Activated T-cell treated with anti-CD3 and anti-CD28 coated beads, Interleukin-2, amount 50 U/mL, for 24 hours (primary cell): Measurements from ENCODE around the gene GALNT1.

Source experiments
- DNase-seq: peaks from one replicate; pipeline ENCODE4 v3.0.0-alpha.2; 2020
- H3K27ac Mint-ChIP-seq: 2 replicates; pipeline ENCODE4 v1.8.0; 2020; ENCODE audit warnings: mild to moderate bottlenecking, mixed read lengths
- H3K27me3 Mint-ChIP-seq: 2 replicates; pipeline ENCODE4 v1.8.0; 2020; ENCODE audit warnings: mixed read lengths
- H3K36me3 Mint-ChIP-seq: 2 replicates; pipeline ENCODE4 v1.8.0; 2020; ENCODE audit warnings: low read depth, mixed read lengths
- H3K4me1 Mint-ChIP-seq: 2 replicates; pipeline ENCODE4 v1.8.0; 2020; ENCODE audit warnings: low read depth, mixed read lengths
- H3K4me3 Mint-ChIP-seq: 2 replicates; pipeline ENCODE4 v1.8.0; 2020; ENCODE audit warnings: mild to moderate bottlenecking, moderate library complexity, mixed read lengths
- H3K9me3 Mint-ChIP-seq: 2 replicates; pipeline ENCODE4 v1.8.0; 2020; ENCODE audit warnings: mixed read lengths

The GALNT1 gene

GRCh38 chr18:35618696-35619095 lies 37.2 kb downstream of the GALNT1 start:
- Mint-ChIP-seq H3K9me3 (no peaks in the 10 kb centered on the region), H3K4me1 (peaks cover 43% of the 10 kb centered on the region), H3K27me3 (no peaks in the 10 kb centered on the region), H3K36me3 (peaks cover 2% of the 10 kb centered on the region), H3K4me3 (no peak overlapping the region), H3K27ac (no peak overlapping the region)
- no peak for DNase-seq

GRCh38 chr18:35619464-35619863 lies 37.9 kb downstream of the GALNT1 start:
- Mint-ChIP-seq H3K36me3 (peaks cover 2% of the 10 kb centered on the region), H3K9me3 (no peaks in the 10 kb centered on the region), H3K27me3 (no peaks in the 10 kb centered on the region), H3K27ac (peak overlapping the region; percentile 30), H3K4me1 (peaks cover 49% of the 10 kb centered on the region), H3K4me3 (no peak overlapping the region)
- DNase-seq: no peak

- H3K36me3 Mint-ChIP-seq: peaks cover 2% of the 10 kb centered on the region
- no peaks in the 10 kb centered on the region for H3K27me3 Mint-ChIP-seq
- H3K4me1 Mint-ChIP-seq: peaks cover 49% of the 10 kb centered on the region
- H3K27ac Mint-ChIP-seq: peak overlapping the region; percentile 16
- H3K9me3 Mint-ChIP-seq: no peaks in the 10 kb centered on the region
- no peak for DNase-seq
- no peak overlapping the region for H3K4me3 Mint-ChIP-seq
Measured at GRCh38 chr18:35619941-35620340, 38.4 kb downstream of the GALNT1 start.

GRCh38 chr18:35620765-35621164 lies 39.2 kb downstream of the GALNT1 start:
- peaks cover 5% of the 10 kb centered on the region for H3K36me3 Mint-ChIP-seq
- no peak overlapping the region for H3K27ac Mint-ChIP-seq
- H3K4me1 Mint-ChIP-seq: peaks cover 43% of the 10 kb centered on the region
- no peaks in the 10 kb centered on the region for H3K27me3 Mint-ChIP-seq
- no peak overlapping the region for H3K4me3 Mint-ChIP-seq
- no peaks in the 10 kb centered on the region for H3K9me3 Mint-ChIP-seq
- DNase-seq: no peak

GRCh38 chr18:35623255-35623654 lies 41.7 kb downstream of the GALNT1 start:
- peak overlapping the region; percentile 75 for H3K27ac Mint-ChIP-seq
- peaks cover 44% of the 10 kb centered on the region for H3K4me1 Mint-ChIP-seq
- no peak for DNase-seq
- no peaks in the 10 kb centered on the region for H3K27me3 Mint-ChIP-seq
- peaks cover 23% of the 10 kb centered on the region for H3K36me3 Mint-ChIP-seq
- H3K9me3 Mint-ChIP-seq: peaks cover 5% of the 10 kb centered on the region
- no peak overlapping the region for H3K4me3 Mint-ChIP-seq

- no peak for DNase-seq
Measured at GRCh38 chr18:35624146-35624545, 42.6 kb downstream of the GALNT1 start.

GRCh38 chr18:35625232-35625631 lies 43.7 kb downstream of the GALNT1 start:
- no peak overlapping the region for H3K27ac Mint-ChIP-seq

More at GRCh38 chr18:35624146-35624545, 42.6 kb downstream of the GALNT1 start:
- H3K27ac Mint-ChIP-seq: peak overlapping the region; percentile 12
- H3K9me3 Mint-ChIP-seq: peaks cover 5% of the 10 kb centered on the region
- peaks cover 43% of the 10 kb centered on the region for H3K4me1 Mint-ChIP-seq
- peaks cover 31% of the 10 kb centered on the region for H3K36me3 Mint-ChIP-seq
- H3K4me3 Mint-ChIP-seq: peak overlapping the region; percentile 32
- no peaks in the 10 kb centered on the region for H3K27me3 Mint-ChIP-seq

GRCh38 chr18:35633761-35634160 lies 52.2 kb downstream of the GALNT1 start:
- H3K4me1 Mint-ChIP-seq: no peaks in the 10 kb centered on the region
- H3K27ac Mint-ChIP-seq: no peak overlapping the region
- H3K27me3 Mint-ChIP-seq: no peaks in the 10 kb centered on the region
- H3K4me3 Mint-ChIP-seq: no peak overlapping the region
- peaks cover 17% of the 10 kb centered on the region for H3K9me3 Mint-ChIP-seq
- DNase-seq: no peak
- peaks cover 49% of the 10 kb centered on the region for H3K36me3 Mint-ChIP-seq

More at GRCh38 chr18:35625232-35625631, 43.7 kb downstream of the GALNT1 start:
- H3K4me1 Mint-ChIP-seq: peaks cover 32% of the 10 kb centered on the region
- peaks cover 12% of the 10 kb centered on the region for H3K9me3 Mint-ChIP-seq
- no peak overlapping the region for H3K4me3 Mint-ChIP-seq
- no peaks in the 10 kb centered on the region for H3K27me3 Mint-ChIP-seq
- DNase-seq: no peak
- peaks cover 38% of the 10 kb centered on the region for H3K36me3 Mint-ChIP-seq

- no peak overlapping the region for H3K4me3 Mint-ChIP-seq
- H3K9me3 Mint-ChIP-seq: peaks cover 17% of the 10 kb centered on the region
- no peak overlapping the region for H3K27ac Mint-ChIP-seq
- H3K27me3 Mint-ChIP-seq: no peaks in the 10 kb centered on the region
- H3K4me1 Mint-ChIP-seq: no peaks in the 10 kb centered on the region
- no peak for DNase-seq
- H3K36me3 Mint-ChIP-seq: peaks cover 49% of the 10 kb centered on the region
Measured at GRCh38 chr18:35634323-35634722, 52.8 kb downstream of the GALNT1 start.

GRCh38 chr18:35635170-35635569 lies 53.6 kb downstream of the GALNT1 start:
- Mint-ChIP-seq H3K27ac (no peak overlapping the region), H3K4me1 (no peaks in the 10 kb centered on the region), H3K27me3 (no peaks in the 10 kb centered on the region), H3K36me3 (peaks cover 43% of the 10 kb centered on the region), H3K9me3 (peaks cover 11% of the 10 kb centered on the region), H3K4me3 (no peak overlapping the region)
- no peak for DNase-seq

- H3K36me3 Mint-ChIP-seq: peaks cover 43% of the 10 kb centered on the region
- no peak for DNase-seq
- H3K4me1 Mint-ChIP-seq: no peaks in the 10 kb centered on the region
- no peaks in the 10 kb centered on the region for H3K27me3 Mint-ChIP-seq
- H3K4me3 Mint-ChIP-seq: no peak overlapping the region
- H3K27ac Mint-ChIP-seq: no peak overlapping the region
- peaks cover 13% of the 10 kb centered on the region for H3K9me3 Mint-ChIP-seq
Measured at GRCh38 chr18:35637227-35637626, 55.7 kb downstream of the GALNT1 start.

- H3K9me3 Mint-ChIP-seq: peaks cover 13% of the 10 kb centered on the region
- H3K27ac Mint-ChIP-seq: no peak overlapping the region
- H3K27me3 Mint-ChIP-seq: no peaks in the 10 kb centered on the region
- no peak overlapping the region for H3K4me3 Mint-ChIP-seq
- peaks cover 44% of the 10 kb centered on the region for H3K36me3 Mint-ChIP-seq
- DNase-seq: no peak
- H3K4me1 Mint-ChIP-seq: no peaks in the 10 kb centered on the region
Measured at GRCh38 chr18:35639296-35639695, 57.8 kb downstream of the GALNT1 start.

- H3K27ac Mint-ChIP-seq: no peak overlapping the region
- no peak for DNase-seq
- H3K4me3 Mint-ChIP-seq: no peak overlapping the region
- H3K4me1 Mint-ChIP-seq: peaks cover 7% of the 10 kb centered on the region
- no peaks in the 10 kb centered on the region for H3K27me3 Mint-ChIP-seq
- H3K36me3 Mint-ChIP-seq: peaks cover 40% of the 10 kb centered on the region
- peaks cover 13% of the 10 kb centered on the region for H3K9me3 Mint-ChIP-seq
Measured at GRCh38 chr18:35641467-35641866, 59.9 kb downstream of the GALNT1 start.

- Mint-ChIP-seq H3K27me3 (no peaks in the 10 kb centered on the region), H3K9me3 (peaks cover 15% of the 10 kb centered on the region), H3K36me3 (peaks cover 37% of the 10 kb centered on the region), H3K27ac (no peak overlapping the region), H3K4me1 (peaks cover 10% of the 10 kb centered on the region), H3K4me3 (no peak overlapping the region)
- no peak for DNase-seq
Measured at GRCh38 chr18:35641916-35642315, 60.4 kb downstream of the GALNT1 start.

- H3K9me3 Mint-ChIP-seq: peaks cover 9% of the 10 kb centered on the region
- H3K36me3 Mint-ChIP-seq: peaks cover 32% of the 10 kb centered on the region
- H3K4me1 Mint-ChIP-seq: peaks cover 11% of the 10 kb centered on the region
- no peak overlapping the region for H3K27ac Mint-ChIP-seq
- H3K4me3 Mint-ChIP-seq: no peak overlapping the region
- H3K27me3 Mint-ChIP-seq: no peaks in the 10 kb centered on the region
- DNase-seq: no peak
Measured at GRCh38 chr18:35642802-35643201, 61.3 kb downstream of the GALNT1 start.

GRCh38 chr18:35646449-35646848 lies 64.9 kb downstream of the GALNT1 start:
- no peaks in the 10 kb centered on the region for H3K27me3 Mint-ChIP-seq
- H3K27ac Mint-ChIP-seq: no peak overlapping the region
- H3K4me3 Mint-ChIP-seq: no peak overlapping the region
- peaks cover 13% of the 10 kb centered on the region for H3K9me3 Mint-ChIP-seq
- H3K4me1 Mint-ChIP-seq: peaks cover 17% of the 10 kb centered on the region
- H3K36me3 Mint-ChIP-seq: peaks cover 26% of the 10 kb centered on the region
- no peak for DNase-seq
